Measurements from ENCODE around the gene PSD.

- TF ChIP-seq POLR2AphosphoS5 (IDR thresholded peaks at IDR 0.05; ENCODE audit: low read depth) (no peak), CTCF (IDR thresholded peaks at IDR 0.05; ENCODE audit: insufficient read depth, low read length) (no peak), GABPA (IDR thresholded peaks at IDR 0.05; ENCODE audit: low read depth) (no peak), REST (IDR thresholded peaks at IDR 0.05; ENCODE audit: insufficient replicate concordance, low read depth) (no peak)
Observed at GRCh38 chr10:102421507-102421756, 2.8 kb upstream of the PSD start.
